PC-3 (cell line): Measurements from ENCODE around the gene GFRA1. TPM values are rescaled to one million over a fixed set of nuclear protein-coding genes. Genes with fewer than 3 reads are reported as not detected.

Experiments used
- ATAC-seq: fragments of 200-7000 bp; cut with Tn5 transposase; 2 replicates; pipeline ENCODE4 v1.9.1; 2020; ENCODE audit warnings: mild to moderate bottlenecking, moderate library complexity
- Bru-seq: library from RNA; stranded (reverse); fragments of 400-500 nt; gene quantifications from one replicate; lab custom pipeline; 2021; lab: Mats Ljungman, UMichigan
- BruChase-seq, 2 experiments: library from RNA; stranded (reverse); fragments of 400-500 nt; gene quantifications; one replicate each; lab custom pipeline; 2021; lab: Mats Ljungman, UMichigan
- BruUV-seq: library from RNA; stranded (reverse); fragments of 400-500 nt; replicated peaks from 2 replicates; lab custom pipeline; 2021; lab: Mats Ljungman, UMichigan
- CTCF ChIA-PET: fragments of 300-600 bp; sonication (Branson Sonifier 250); formaldehyde crosslinking; loops from one replicate; lab custom pipeline; 2022; ENCODE audit warnings: antibody characterized with exemption; lab: Charles Lee
- POLR2A ChIA-PET: fragments of 300-600 bp; sonication (Branson Sonifier 250); formaldehyde crosslinking; loops from one replicate; lab custom pipeline; 2022; ENCODE audit warnings: antibody characterized with exemption; ENCODE audit not compliant: unreplicated experiment; lab: Charles Lee
- DNase-seq: peaks from one replicate; pipeline ENCODE4 v3.0.0-alpha.2; 2015
- H2AFZ ChIP-seq: fragments of 300-600 bp; sonication (generic); 2 replicates; pipeline ENCODE4 v1.6.0; 2016; ENCODE audit warnings: antibody characterized with exemption, low read length
- H3F3A ChIP-seq: fragments of 300-600 bp; sonication (generic); one replicate; pipeline ENCODE4 v1.6.0; 2017; ENCODE audit warnings: antibody characterized with exemption, low read length, control low read depth, mild to moderate bottlenecking; ENCODE audit not compliant: unreplicated experiment
- H3K27ac ChIP-seq: fragments of 300-600 bp; sonication (generic); 2 replicates; pipeline ENCODE4 v1.5.1; 2016; ENCODE audit warnings: mild to moderate bottlenecking, low read length
- H3K27me3 ChIP-seq: fragments of 300-600 bp; sonication (generic); 2 replicates; pipeline ENCODE4 v1.6.1; 2016; ENCODE audit warnings: low read length, mixed read lengths
- H3K36me3 ChIP-seq: fragments of 300-600 bp; sonication (generic); 2 replicates; pipeline ENCODE4 v1.6.1; 2016; ENCODE audit warnings: low read depth, mixed run types, low read length, mixed read lengths
- H3K4me1 ChIP-seq: fragments of 300-600 bp; sonication (generic); 2 replicates; pipeline ENCODE4 v1.5.1; 2016; ENCODE audit warnings: low read length; ENCODE audit not compliant: insufficient read depth
- H3K4me2 ChIP-seq: fragments of 300-600 bp; sonication (generic); 2 replicates; pipeline ENCODE4 v1.6.0; 2016; ENCODE audit warnings: low read length
- H3K4me3 ChIP-seq: fragments of 300-600 bp; sonication (generic); 2 replicates; pipeline ENCODE4 v1.5.1; 2016; ENCODE audit warnings: mild to moderate bottlenecking, low read length, mixed read lengths
- H3K79me2 ChIP-seq: fragments of 300-600 bp; sonication (generic); 2 replicates; pipeline ENCODE4 v1.6.1; 2017; ENCODE audit warnings: low read length, mixed read lengths
- H3K9ac ChIP-seq: fragments of 300-600 bp; sonication (generic); 2 replicates; pipeline ENCODE4 v1.6.0; 2016; ENCODE audit warnings: mild to moderate bottlenecking, low read length
- H3K9me2 ChIP-seq: fragments of 300-600 bp; sonication (generic); replicated peaks from 2 replicates; pipeline ENCODE4 v1.6.1; 2016; ENCODE audit warnings: mixed run types, low read length, mixed read lengths
- H3K9me3 ChIP-seq: fragments of 300-600 bp; sonication (generic); 2 replicates; pipeline ENCODE4 v1.6.1; 2016; ENCODE audit warnings: low read length, mixed read lengths
- H4K20me1 ChIP-seq: fragments of 300-600 bp; sonication (generic); 2 replicates; pipeline ENCODE4 v1.6.1; 2016; ENCODE audit warnings: low read length, mixed read lengths
- EZH2 ChIP-seq: fragments of 300-600 bp; sonication (generic); IDR thresholded peaks from one replicate; pipeline ENCODE4 v1.6.1; 2017; ENCODE audit warnings: antibody characterized with exemption, mild to moderate bottlenecking, low read length; ENCODE audit not compliant: unreplicated experiment
- EZH2phosphoT487 ChIP-seq: fragments of 300-600 bp; sonication (generic); IDR thresholded peaks from 2 replicates; pipeline ENCODE4 v1.6.1; 2018; ENCODE audit warnings: mild to moderate bottlenecking, antibody characterized with exemption, low read length, borderline replicate concordance
- intact Hi-C: fragments of 100-400 bp; cut with micrococcal nuclease; formaldehyde crosslinking; loops from 2 replicates; pipeline ENCODE4 v1.9.0; 2023
- long read RNA-seq: library from polyadenylated mRNA; unstranded; transcript quantifications from one replicate; pipeline ENCODE4 v2.0.0, GENCODE V29; 2021; ENCODE audit not compliant: unreplicated experiment
- total RNA-seq: library from RNA; depleted of rRNA; stranded (reverse); fragments of >200 nt; gene quantifications from 2 replicates; pipeline ENCODE4 v1.2.3, GENCODE V29; 2014; rRNA removed
- TF ChIP-seq, protein P1 (sequence below): fragments of 300-600 bp; sonication (generic); conservative IDR thresholded peaks from 2 replicates; pipeline ENCODE4 v1.5.1; 2017; ENCODE audit warnings: antibody characterized with exemption, low read depth, mild to moderate bottlenecking, low read length

Gene GFRA1
- total RNA-seq (not detected in 2 replicates), Bru-seq, nascent RNA (percentile 0 among the genes with signal in this experiment), BruChase-seq, experiment 1, labeled RNA remaining after a 6-hour chase (percentile 0 among the genes with signal in this experiment), BruChase-seq, experiment 2, labeled RNA remaining after a 2-hour chase (percentile 0 among the genes with signal in this experiment)
- long read RNA-seq, result 0 reads

DNA sequence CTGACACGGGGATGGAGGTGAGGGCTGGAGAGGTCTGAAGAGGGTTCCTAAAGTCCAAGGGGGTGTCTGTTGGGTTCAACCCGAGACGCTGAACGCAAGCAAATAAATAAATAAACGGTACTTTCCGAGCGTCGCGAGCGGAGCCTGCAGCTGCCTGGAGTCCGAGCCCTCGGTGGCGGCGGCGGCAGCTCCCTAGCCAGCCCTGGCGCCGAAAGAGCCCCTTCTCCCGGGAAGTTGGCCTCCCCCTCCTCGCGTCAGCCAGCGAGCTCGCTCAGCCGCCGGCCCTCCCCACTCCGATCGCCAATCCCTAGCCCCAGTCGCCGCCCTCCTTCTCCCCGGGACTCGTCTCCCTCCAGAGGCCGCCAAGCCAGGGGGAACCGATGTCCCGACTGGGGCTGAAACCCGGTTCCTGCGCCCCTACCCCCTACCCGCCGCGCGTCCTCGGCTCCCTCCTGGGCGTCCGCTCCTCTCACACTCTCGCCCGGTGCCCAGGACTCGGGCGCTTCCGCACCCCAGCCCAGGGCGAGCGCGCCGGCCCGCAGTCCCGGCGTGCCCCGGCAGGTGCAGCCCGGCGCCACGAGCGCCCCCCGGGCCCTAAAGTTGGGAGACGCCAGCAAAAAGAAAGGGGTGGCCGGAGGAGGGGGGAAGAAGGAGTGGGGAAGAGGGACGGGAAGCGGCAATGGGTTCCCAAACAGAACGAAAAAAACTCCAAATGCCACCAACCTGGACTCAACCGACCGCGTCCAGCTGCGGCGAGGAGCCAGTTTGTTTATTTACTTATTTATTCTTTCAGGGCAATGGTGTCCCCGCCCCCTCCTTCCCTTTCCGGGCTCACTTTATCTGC lies at the start of gene GFRA1:
GFRA1 (minus strand) TSS at position 767 of the 844 bp plus-strand sequence. CDS start 1,177 bp downstream, outside the sequence.
- Histone ChIP-seq H3K4me2 (no peak within 1 kb of the TSS), H3K79me2 (no peaks in the 10 kb centered on the region), H3K27ac (no peak within 1 kb of the TSS), H3F3A (no peaks in the 10 kb centered on the region), H3K9me2 (no peaks in the 10 kb centered on the region), H3K36me3 (no peaks in the 10 kb centered on the region), H3K9ac (no peak within 1 kb of the TSS), H3K27me3 (peaks cover 36% of the 10 kb centered on the region), H4K20me1 (no peaks in the 10 kb centered on the region), H2AFZ (no peak within 1 kb of the TSS), H3K4me3 (no peak within 1 kb of the TSS), H3K9me3 (no peaks in the 10 kb centered on the region), H3K4me1 (no peaks in the 10 kb centered on the region)
- ChIA-PET POLR2A (no interaction called here), CTCF (no interaction called here)
- no TSS peak for BruUV-seq
- intact Hi-C loops, result no loop called here
- TF ChIP-seq, protein P1, sequence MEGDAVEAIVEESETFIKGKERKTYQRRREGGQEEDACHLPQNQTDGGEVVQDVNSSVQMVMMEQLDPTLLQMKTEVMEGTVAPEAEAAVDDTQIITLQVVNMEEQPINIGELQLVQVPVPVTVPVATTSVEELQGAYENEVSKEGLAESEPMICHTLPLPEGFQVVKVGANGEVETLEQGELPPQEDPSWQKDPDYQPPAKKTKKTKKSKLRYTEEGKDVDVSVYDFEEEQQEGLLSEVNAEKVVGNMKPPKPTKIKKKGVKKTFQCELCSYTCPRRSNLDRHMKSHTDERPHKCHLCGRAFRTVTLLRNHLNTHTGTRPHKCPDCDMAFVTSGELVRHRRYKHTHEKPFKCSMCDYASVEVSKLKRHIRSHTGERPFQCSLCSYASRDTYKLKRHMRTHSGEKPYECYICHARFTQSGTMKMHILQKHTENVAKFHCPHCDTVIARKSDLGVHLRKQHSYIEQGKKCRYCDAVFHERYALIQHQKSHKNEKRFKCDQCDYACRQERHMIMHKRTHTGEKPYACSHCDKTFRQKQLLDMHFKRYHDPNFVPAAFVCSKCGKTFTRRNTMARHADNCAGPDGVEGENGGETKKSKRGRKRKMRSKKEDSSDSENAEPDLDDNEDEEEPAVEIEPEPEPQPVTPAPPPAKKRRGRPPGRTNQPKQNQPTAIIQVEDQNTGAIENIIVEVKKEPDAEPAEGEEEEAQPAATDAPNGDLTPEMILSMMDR, result no peak
- DNase-seq (no peak), ATAC-seq (no peak)

GRCh38 chr10:116316503-116316902 lies 43.5 kb upstream of the GFRA1 start:
- TF ChIP-seq EZH2, result no peak
- TF ChIP-seq, protein P1, result no peak
- Histone ChIP-seq H3K4me1 (no peaks in the 10 kb centered on the region), H2AFZ (no peak overlapping the region), H3K79me2 (no peaks in the 10 kb centered on the region), H3K4me2 (no peak overlapping the region), H3F3A (no peaks in the 10 kb centered on the region), H3K36me3 (no peaks in the 10 kb centered on the region), H3K9ac (no peak overlapping the region), H3K27me3 (no peaks in the 10 kb centered on the region), H3K9me3 (no peaks in the 10 kb centered on the region), H4K20me1 (no peaks in the 10 kb centered on the region), H3K9me2 (no peaks in the 10 kb centered on the region), H3K4me3 (no peak overlapping the region), H3K27ac (no peak overlapping the region)
- ATAC-seq (no peak), DNase-seq (no peak)
- ChIA-PET POLR2A (no interaction called here), CTCF (no interaction called here)
- no TSS peak for BruUV-seq
- intact Hi-C loops, result no loop called here

GRCh38 chr10:116312548-116312947 lies 39.5 kb upstream of the GFRA1 start:
- no peak overlapping the region for H2AFZ ChIP-seq
- BruUV-seq, result no TSS peak
- no peaks in the 10 kb centered on the region for H3K9me3 ChIP-seq
- H3K9ac ChIP-seq, result no peak overlapping the region
- TF ChIP-seq, protein P1, result no peak
- no peak for TF ChIP-seq EZH2phosphoT487
- TF ChIP-seq EZH2, result no peak
- CTCF ChIA-PET, result no interaction called here
- DNase-seq (no peak), ATAC-seq (no peak)
- no peaks in the 10 kb centered on the region for H3K79me2 ChIP-seq
- no peaks in the 10 kb centered on the region for H4K20me1 ChIP-seq
- no peaks in the 10 kb centered on the region for H3K36me3 ChIP-seq
- H3K4me1 ChIP-seq, result no peaks in the 10 kb centered on the region
- no peaks in the 10 kb centered on the region for H3F3A ChIP-seq
- no peak overlapping the region for H3K4me2 ChIP-seq
- POLR2A ChIA-PET, result no interaction called here
- H3K4me3 ChIP-seq, result no peak overlapping the region
- no peaks in the 10 kb centered on the region for H3K9me2 ChIP-seq
- H3K27ac ChIP-seq, result no peak overlapping the region
- intact Hi-C loops, result no loop called here
- H3K27me3 ChIP-seq, result no peaks in the 10 kb centered on the region
